ACC112 (cell line): ENCODE data around the gene FTO.

Experiments
- H2AFZ ChIP-seq: fragments of 200-600 bp; sonication (generic); one replicate; pipeline ENCODE4 v1.6.0; 2017; ENCODE audit warnings: antibody characterized with exemption, low read length; ENCODE audit not compliant: unreplicated experiment
- H3K27ac ChIP-seq: fragments of 200-600 bp; sonication (generic); 2 replicates; pipeline ENCODE4 v1.5.1; 2014; ENCODE audit warnings: low read depth, mild to moderate bottlenecking, antibody characterized with exemption, low read length, moderate library complexity
- H3K27me3 ChIP-seq: fragments of 200-600 bp; sonication (generic); 2 replicates; pipeline ENCODE4 v1.6.1; 2014; ENCODE audit warnings: mild to moderate bottlenecking, antibody characterized with exemption, low read length, moderate library complexity, mixed read lengths; ENCODE audit not compliant: insufficient read depth
- H3K36me3 ChIP-seq: fragments of 200-600 bp; sonication (generic); 2 replicates; pipeline ENCODE4 v1.6.1; 2016; ENCODE audit warnings: mild to moderate bottlenecking, antibody characterized with exemption, low read length, moderate library complexity, mixed read lengths; ENCODE audit not compliant: insufficient read depth
- H3K4me1 ChIP-seq: fragments of 200-600 bp; sonication (generic); one replicate; pipeline ENCODE4 v1.6.1; 2016; ENCODE audit warnings: low read length, mixed read lengths; ENCODE audit not compliant: insufficient read depth, unreplicated experiment, control insufficient read depth
- H3K4me3 ChIP-seq: fragments of 200-600 bp; sonication (generic); 2 replicates; pipeline ENCODE4 v1.5.1; 2014; ENCODE audit warnings: mild to moderate bottlenecking, low read depth, low read length
- H3K79me2 ChIP-seq: fragments of 200-600 bp; sonication (generic); one replicate; pipeline ENCODE4 v1.6.0; 2016; ENCODE audit warnings: low read length; ENCODE audit not compliant: control insufficient read depth, unreplicated experiment, insufficient read depth

The FTO gene

DNA sequence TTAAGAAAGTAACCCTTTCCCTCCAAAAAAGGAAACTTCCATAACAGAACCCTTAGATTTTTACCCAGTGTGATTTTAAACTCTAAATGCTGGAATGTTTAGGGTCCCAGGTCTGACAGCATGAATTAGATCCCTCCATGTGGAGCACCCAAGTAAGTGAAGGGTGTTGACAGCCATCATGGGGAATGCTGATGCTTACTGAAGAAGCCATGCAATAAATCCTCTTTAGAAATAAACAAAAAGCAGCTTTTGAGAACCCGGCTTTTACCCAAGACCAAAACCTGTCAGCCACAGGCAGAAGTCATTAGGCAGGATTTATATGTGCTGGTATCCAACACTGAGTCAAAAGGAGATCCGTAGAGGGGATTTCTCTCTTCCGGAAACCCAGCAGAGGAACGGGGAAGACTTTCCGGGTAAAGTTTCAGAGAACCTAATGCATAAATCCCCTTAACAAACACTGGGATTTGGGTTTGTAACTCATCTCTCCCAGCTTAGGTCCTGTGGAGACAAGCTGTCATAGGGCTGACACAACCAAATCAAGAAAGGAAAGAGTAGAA, 295.1 kb downstream of the FTO start:
- Histone ChIP-seq H3K4me3 (no peak overlapping the region), H3K27me3 (no peaks in the 10 kb centered on the region), H3K27ac (0 out of 2 replicates have a peak overlapping the region, but pooled peaks have one; percentile 35), H3K4me1 (peaks cover 9% of the 10 kb centered on the region), H3K36me3 (no peaks in the 10 kb centered on the region), H2AFZ (no peak overlapping the region), H3K79me2 (no peaks in the 10 kb centered on the region)

DNA sequence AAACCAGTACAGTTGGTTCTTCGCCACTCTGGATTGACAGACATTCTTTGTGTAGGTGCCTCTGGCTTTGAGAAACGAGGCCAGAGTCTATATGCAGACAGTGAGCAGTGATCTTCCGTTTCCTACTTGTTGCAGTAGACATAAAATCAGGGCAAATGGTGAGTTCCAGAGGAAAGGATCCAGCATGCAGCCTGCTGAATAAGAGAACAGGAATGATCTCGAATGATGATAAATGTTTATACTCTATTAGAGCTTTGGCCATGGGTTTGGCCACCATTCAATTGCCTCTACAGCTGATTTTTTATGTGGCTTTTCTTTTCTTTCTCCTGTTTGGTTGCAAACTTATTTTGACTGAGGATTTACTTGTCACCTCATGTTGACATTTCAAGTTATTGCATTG, 295.9 kb downstream of the FTO start:
- Histone ChIP-seq H2AFZ (no peak overlapping the region), H3K79me2 (no peaks in the 10 kb centered on the region), H3K27ac (peak overlapping the region; percentile 42), H3K27me3 (no peaks in the 10 kb centered on the region), H3K4me3 (no peak overlapping the region), H3K36me3 (no peaks in the 10 kb centered on the region), H3K4me1 (peaks cover 9% of the 10 kb centered on the region)

DNA sequence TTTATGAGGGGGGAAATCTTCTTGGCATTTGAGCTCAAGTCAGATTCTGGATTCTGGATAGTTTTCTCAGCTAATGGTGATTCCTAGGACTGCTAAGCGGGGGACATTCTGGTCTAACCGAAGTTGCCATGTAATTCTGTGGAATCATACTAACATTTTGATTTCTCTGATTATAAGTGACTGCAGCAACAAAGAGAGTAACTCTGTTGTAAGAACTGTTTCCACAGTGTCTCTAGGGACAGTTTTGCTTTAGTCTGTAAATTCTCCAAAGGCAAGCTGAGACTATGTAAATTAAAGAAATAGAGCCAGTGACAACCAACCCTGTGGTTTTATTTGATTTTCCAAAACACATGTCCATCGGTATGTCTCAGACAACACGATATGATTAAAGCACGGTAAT, 296.4 kb downstream of the FTO start:
- no peak overlapping the region for H3K4me3 ChIP-seq

DNA sequence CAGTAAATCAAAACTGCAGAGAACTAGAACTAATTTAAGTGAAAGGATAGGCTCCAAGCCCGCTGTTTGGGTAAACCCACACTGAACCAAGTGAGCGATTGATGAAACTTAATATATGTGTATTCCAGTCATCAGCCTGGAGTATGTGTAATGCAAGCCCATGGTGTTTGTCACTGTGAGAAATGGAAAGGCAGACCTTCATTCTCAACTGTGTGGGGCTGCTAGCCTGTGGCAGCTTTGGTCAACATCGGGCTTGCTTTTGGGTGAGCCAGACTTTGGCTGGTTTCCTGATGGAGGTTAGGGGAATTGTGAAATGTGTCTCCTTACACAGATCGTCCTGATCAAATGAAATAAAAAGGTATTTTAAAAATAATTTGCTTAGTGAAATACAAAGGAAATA, 302.7 kb downstream of the FTO start:
- H3K79me2 ChIP-seq: no peaks in the 10 kb centered on the region
- H2AFZ ChIP-seq: no peak overlapping the region
- no peaks in the 10 kb centered on the region for H3K4me1 ChIP-seq
- H3K4me3 ChIP-seq: no peak overlapping the region
- H3K27ac ChIP-seq: no peak overlapping the region
- 0 out of 2 replicates have a peak, but pooled peaks cover 4% of the 10 kb centered on the region for H3K36me3 ChIP-seq
- no peaks in the 10 kb centered on the region for H3K27me3 ChIP-seq

More for the DNA sequence above, 296.4 kb downstream of the FTO start:
- H3K36me3 ChIP-seq: no peaks in the 10 kb centered on the region
- H3K27ac ChIP-seq: peak overlapping the region; percentile 42
- peaks cover 9% of the 10 kb centered on the region for H3K4me1 ChIP-seq
- no peaks in the 10 kb centered on the region for H3K79me2 ChIP-seq
- H2AFZ ChIP-seq: no peak overlapping the region
- H3K27me3 ChIP-seq: no peaks in the 10 kb centered on the region

DNA sequence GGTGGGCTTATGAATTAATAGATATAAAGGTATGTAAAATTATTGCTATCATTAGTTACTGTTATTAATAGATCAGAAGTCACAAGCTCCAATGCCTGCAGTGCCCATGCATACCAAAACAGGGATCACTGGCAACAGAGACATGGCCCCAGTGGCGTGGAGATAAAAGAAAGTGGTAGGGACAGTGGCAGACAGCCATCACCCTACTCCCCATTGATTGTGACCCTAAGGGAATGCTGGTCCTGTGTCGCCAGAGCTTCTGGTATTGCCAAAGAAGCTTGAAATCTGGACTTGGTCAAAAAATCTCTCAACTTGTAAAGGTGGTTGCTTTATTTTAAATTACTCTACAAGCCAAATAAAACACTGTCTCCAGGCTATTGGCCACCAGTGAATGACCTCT, 303.5 kb downstream of the FTO start:
- no peaks in the 10 kb centered on the region for H3K79me2 ChIP-seq
- H3K36me3 ChIP-seq: 0 out of 2 replicates have a peak, but pooled peaks cover 4% of the 10 kb centered on the region
- no peak overlapping the region for H2AFZ ChIP-seq
- H3K27me3 ChIP-seq: no peaks in the 10 kb centered on the region
- no peaks in the 10 kb centered on the region for H3K4me1 ChIP-seq
- no peak overlapping the region for H3K27ac ChIP-seq
- no peak overlapping the region for H3K4me3 ChIP-seq

DNA sequence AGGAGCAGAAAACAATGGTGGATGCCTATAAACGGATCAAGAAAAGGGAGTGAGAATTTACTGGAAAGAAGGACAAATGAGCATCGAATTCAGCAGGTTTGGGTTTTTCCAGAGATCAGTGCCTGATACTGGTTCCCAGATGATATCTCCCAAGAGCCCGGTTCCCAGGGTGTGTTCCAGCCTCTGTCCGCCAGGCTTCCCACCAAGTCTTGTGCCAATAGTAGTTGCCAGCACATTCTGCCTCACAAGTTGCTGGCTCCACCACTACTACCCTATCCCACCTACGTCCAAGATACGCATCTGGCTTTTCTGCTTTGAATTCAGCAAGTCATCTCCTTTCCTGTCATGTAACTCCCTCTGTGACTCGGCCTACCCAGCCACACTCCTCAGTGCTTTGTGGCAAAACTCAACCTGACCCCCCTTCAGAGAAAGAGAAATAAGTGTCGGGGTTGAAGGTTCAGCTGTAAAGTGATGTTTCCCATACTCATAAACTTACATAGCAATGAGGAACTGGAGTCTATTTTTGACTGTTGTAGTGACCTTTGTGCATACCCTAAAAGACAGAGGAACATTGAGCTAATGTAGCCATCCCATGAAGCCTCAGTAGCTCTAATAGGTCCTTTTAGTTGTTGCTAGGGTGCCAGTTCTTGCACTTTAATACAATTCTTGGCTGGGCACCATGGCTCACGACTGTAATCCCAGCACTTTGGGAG, 305.7 kb downstream of the FTO start:
- H2AFZ ChIP-seq: no peak overlapping the region
- H3K27ac ChIP-seq: no peak overlapping the region
- no peaks in the 10 kb centered on the region for H3K79me2 ChIP-seq
- no peak overlapping the region for H3K4me3 ChIP-seq
- no peaks in the 10 kb centered on the region for H3K27me3 ChIP-seq
- H3K36me3 ChIP-seq: peaks cover 7% of the 10 kb centered on the region; the same call in 1 of the 2 replicates
- H3K4me1 ChIP-seq: no peaks in the 10 kb centered on the region

DNA sequence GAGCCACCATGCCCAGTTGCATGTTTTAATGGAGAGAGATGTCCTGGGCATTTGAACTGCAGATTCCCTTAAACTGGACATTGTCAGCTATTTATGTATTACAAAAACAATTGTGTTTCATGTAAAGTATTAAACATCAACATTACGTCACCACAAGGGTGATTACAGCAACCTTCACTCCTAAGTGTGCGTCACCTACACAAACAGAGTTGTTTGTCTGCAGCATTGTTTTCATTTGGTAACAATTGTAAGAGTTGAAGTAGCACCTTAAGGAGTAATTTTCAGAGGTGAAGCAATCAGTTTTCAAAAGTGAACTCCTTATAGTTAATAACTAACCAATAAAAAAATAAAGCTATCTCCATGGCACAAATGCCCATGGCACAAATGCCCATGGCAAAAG, 311.2 kb downstream of the FTO start:
- Histone ChIP-seq H3K4me1 (no peaks in the 10 kb centered on the region), H3K27me3 (no peaks in the 10 kb centered on the region), H3K4me3 (no peak overlapping the region), H3K36me3 (peaks cover 10% of the 10 kb centered on the region), H3K79me2 (no peaks in the 10 kb centered on the region), H2AFZ (no peak overlapping the region), H3K27ac (no peak overlapping the region)

DNA sequence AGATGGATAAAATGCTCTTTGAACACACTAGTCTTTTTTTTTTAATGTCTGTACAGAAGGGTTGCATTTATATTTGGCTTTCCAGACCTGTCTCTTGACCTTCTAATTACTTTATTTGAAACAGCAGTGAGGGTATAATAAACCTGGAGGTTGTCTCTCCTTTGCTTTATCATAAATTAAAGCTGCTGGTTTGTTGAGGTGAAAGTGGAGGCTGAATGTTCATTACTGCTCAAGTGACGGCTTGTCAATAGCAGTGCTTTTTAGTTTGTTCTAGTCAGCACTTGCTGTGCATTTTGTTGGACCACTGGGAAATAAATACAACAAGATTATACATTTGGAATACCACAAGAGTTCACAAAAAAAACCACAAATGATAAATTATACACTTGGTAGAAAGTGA, 318.4 kb downstream of the FTO start:
- Histone ChIP-seq H3K4me3 (no peak overlapping the region), H3K36me3 (peaks cover 3% of the 10 kb centered on the region; the same call in 1 of the 2 replicates), H3K4me1 (peaks cover 14% of the 10 kb centered on the region), H3K27me3 (no peaks in the 10 kb centered on the region), H3K79me2 (no peaks in the 10 kb centered on the region), H2AFZ (no peak overlapping the region), H3K27ac (no peak overlapping the region)

DNA sequence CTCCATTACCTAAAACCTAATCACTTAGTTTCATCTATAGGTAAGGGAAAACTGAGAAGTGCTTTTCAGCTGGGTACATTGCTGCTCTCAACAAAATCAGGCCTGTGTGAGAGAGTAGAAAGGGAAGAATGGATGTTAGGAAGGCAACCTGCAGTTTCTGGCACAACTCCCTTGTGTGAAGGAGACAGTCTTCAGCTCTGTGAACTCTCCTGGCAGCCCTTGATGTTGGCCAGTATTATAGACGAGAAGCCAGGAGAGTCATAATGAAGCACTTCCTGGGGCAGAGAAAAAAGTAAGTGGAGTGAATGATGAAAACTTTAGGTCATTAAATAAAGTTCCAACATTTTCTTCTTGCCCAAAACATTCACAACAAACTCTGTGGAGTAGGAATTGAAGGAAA, 322.5 kb downstream of the FTO start:
- H3K4me3 ChIP-seq: peak overlapping the region; percentile 62
- H2AFZ ChIP-seq: no peak overlapping the region
- H3K27ac ChIP-seq: peak overlapping the region; percentile 95
- no peaks in the 10 kb centered on the region for H3K27me3 ChIP-seq
- no peaks in the 10 kb centered on the region for H3K79me2 ChIP-seq
- H3K4me1 ChIP-seq: peaks cover 30% of the 10 kb centered on the region
- peaks cover 15% of the 10 kb centered on the region for H3K36me3 ChIP-seq

DNA sequence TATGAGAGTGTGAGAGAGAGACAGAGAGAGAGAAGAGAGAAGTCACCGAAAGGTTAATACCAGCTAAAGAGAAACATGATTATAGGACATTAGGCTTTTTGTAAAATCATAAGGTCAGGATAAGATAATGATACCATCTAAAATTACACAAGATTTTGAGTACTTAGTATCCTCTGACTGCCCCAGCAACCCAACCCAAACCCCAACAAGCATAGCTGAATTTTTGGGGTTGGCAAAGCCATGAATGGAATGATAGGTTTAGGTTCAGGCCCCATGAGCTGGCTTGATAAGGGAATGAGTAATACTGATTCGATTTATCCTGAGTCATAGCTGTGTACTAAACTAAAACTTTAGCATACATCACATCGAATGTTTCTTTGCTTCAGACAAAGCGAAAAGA, 323.1 kb downstream of the FTO start:
- Histone ChIP-seq H3K27me3 (no peaks in the 10 kb centered on the region), H2AFZ (peak overlapping the region; percentile 67), H3K36me3 (peaks cover 15% of the 10 kb centered on the region), H3K79me2 (no peaks in the 10 kb centered on the region), H3K4me1 (peaks cover 36% of the 10 kb centered on the region), H3K27ac (peak overlapping the region; percentile 95), H3K4me3 (peak overlapping the region; percentile 62)

DNA sequence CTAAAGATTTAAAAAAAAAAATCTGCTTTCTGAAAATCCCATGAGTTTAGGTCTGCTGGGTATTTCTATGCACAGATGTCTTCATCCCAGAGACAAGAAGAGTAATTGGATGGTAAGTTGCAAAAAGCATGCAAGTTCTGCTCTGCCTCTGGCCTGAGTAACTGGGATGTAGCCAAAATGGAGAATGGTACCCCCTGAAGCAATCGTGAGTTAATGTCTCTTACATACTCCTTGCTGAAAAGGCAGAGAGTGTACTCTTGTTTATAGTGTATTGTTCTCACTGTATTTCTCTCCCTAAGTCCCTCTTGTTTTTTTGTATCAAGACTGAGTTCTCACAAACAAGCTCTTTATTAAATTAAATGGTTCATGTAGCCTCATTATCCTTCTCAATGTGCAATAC, 323.6 kb downstream of the FTO start:
- H3K27ac ChIP-seq: peak overlapping the region; percentile 95
- H3K36me3 ChIP-seq: peaks cover 15% of the 10 kb centered on the region
- no peaks in the 10 kb centered on the region for H3K79me2 ChIP-seq
- peak overlapping the region; percentile 67 for H2AFZ ChIP-seq
- H3K27me3 ChIP-seq: no peaks in the 10 kb centered on the region
- H3K4me1 ChIP-seq: peaks cover 38% of the 10 kb centered on the region
- peak overlapping the region; percentile 62 for H3K4me3 ChIP-seq
